SK-N-SH treated with all-trans-retinoic acid at 6 μM for 48 hours (cell line): ENCODE data around the gene SPRR5.

ENCODE experiments used
- GLIS3 ChIP-seq: fragments of 250-450 bp; sonication (Bioruptor Pico); IDR thresholded peaks from 2 replicates; pipeline ENCODE4 v1.5.0; 2020; ENCODE audit warnings: mild to moderate bottlenecking, moderate library complexity
- TCF4 ChIP-seq: fragments of 250-450 bp; sonication (Bioruptor Pico); IDR thresholded peaks from 2 replicates; pipeline ENCODE4 v1.8.0; 2021; ENCODE audit warnings: mild to moderate bottlenecking, moderate library complexity, borderline replicate concordance
- ZNF565 ChIP-seq: fragments of 450-650 bp; formaldehyde crosslinking; conservative IDR thresholded peaks from 2 replicates; pipeline ENCODE4 v1.5.0; 2020; ENCODE audit warnings: low read depth, mild to moderate bottlenecking, moderate library complexity
- ZNF70 ChIP-seq: fragments of 450-650 bp; formaldehyde crosslinking; IDR thresholded peaks from 2 replicates; pipeline ENCODE4 v1.5.0; 2020; ENCODE audit warnings: mild to moderate bottlenecking, moderate library complexity
- TF ChIP-seq, protein P1 (sequence below): fragments of 250-450 bp; sonication (Bioruptor Pico); IDR thresholded peaks from 2 replicates; pipeline ENCODE4 v1.5.1; 2021; ENCODE audit warnings: mild to moderate bottlenecking, moderate library complexity

DNA sequence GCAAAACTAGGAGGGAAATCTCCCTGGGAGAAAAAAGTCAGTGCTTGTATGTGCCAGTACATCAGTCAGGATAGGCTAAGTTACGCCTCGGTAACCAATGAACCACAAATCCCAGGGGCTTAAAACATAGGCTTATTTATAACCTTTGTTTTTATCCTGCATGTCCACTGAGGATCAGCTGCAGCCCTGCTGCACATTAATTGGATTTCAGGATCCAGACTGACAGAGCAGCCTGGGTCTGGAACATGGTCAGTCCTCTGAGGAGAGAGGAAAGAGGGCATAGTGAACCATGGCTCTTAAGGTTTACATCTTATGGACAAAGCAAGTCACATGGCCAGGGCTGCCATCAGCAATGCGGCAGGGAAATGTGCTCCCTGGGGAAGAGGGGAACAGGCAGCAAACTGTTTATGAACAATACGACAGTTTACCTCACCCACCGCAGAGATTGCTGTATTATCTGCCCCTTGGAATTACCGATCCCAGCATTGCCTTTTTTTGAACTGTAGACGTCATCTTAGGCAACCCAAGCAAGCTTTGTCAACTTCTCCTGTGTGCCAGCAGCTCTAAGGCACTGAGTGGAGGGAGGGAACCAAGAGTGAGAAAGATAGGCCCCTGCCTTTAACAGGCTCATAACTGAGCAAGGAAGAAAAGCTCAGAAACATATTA lies 14.4 kb downstream of the SPRR5 start:
- TF ChIP-seq TCF4, result no peak
- TF ChIP-seq, protein P1, sequence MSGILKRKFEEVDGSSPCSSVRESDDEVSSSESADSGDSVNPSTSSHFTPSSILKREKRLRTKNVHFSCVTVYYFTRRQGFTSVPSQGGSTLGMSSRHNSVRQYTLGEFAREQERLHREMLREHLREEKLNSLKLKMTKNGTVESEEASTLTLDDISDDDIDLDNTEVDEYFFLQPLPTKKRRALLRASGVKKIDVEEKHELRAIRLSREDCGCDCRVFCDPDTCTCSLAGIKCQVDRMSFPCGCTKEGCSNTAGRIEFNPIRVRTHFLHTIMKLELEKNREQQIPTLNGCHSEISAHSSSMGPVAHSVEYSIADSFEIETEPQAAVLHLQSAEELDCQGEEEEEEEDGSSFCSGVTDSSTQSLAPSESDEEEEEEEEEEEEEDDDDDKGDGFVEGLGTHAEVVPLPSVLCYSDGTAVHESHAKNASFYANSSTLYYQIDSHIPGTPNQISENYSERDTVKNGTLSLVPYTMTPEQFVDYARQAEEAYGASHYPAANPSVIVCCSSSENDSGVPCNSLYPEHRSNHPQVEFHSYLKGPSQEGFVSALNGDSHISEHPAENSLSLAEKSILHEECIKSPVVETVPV (CRISPR knock-in tag), result no peak
- TF ChIP-seq GLIS3 (CRISPR knock-in tag), result no peak
- no peak for TF ChIP-seq ZNF70 (CRISPR knock-in tag)
- no peak for TF ChIP-seq ZNF565 (CRISPR knock-in tag)
